ENCODE data around the gene PRDX5.
A peak's percentile ranks its signal among the peaks of the same experiment; 100 is the strongest.

Gene PRDX5

DNA sequence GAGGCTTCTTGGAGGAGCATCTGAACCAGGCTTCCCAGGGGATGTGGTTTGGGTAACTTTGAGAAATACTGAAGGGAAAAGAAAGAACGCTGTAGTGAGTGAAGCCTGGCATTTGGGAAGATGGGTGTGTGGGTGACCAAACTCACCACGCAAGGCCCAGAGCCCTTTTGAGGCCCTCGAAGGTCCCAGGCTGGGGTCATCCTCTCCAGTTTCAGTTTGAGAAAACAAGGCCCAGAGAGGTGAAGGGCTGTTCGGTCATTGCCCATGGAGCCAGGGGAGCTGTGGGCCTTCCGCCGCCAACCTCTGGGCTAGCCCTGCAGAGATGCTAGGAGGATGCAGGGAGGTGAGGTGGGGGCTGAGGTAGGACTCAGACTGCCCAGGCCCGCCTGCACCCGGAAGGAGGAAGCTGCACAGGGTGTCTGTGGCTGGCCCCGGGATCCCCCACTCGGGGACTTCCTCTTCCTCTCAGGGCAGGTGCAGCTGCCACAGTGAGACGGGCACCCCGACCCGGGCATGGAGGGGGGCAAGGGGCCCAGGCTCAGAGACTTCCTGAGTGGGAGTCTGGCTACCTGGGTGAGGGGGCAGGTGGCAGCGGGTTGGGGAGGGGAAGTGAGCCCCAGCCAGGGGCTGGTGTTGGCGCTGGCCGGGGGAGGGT is 22.0 kb downstream of the PRDX5 start, which contains the start of gene CCDC88B:
CCDC88B (plus strand) TSS at position 451 of the 655 bp plus-strand sequence; CDS start at position 514, 63 bp downstream.
- TF ChIP-seq, protein P1, sequence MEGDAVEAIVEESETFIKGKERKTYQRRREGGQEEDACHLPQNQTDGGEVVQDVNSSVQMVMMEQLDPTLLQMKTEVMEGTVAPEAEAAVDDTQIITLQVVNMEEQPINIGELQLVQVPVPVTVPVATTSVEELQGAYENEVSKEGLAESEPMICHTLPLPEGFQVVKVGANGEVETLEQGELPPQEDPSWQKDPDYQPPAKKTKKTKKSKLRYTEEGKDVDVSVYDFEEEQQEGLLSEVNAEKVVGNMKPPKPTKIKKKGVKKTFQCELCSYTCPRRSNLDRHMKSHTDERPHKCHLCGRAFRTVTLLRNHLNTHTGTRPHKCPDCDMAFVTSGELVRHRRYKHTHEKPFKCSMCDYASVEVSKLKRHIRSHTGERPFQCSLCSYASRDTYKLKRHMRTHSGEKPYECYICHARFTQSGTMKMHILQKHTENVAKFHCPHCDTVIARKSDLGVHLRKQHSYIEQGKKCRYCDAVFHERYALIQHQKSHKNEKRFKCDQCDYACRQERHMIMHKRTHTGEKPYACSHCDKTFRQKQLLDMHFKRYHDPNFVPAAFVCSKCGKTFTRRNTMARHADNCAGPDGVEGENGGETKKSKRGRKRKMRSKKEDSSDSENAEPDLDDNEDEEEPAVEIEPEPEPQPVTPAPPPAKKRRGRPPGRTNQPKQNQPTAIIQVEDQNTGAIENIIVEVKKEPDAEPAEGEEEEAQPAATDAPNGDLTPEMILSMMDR (IDR thresholded peaks at IDR 0.05; ENCODE audit: control insufficient read depth, extremely low read depth, insufficient read depth) = no peak
- DNase-seq (ENCODE audit: low read depth) = no peak
- H3K4me3 ChIP-seq (ENCODE audit: low read depth, low read length) = no peak within 1 kb of the TSS

DNA sequence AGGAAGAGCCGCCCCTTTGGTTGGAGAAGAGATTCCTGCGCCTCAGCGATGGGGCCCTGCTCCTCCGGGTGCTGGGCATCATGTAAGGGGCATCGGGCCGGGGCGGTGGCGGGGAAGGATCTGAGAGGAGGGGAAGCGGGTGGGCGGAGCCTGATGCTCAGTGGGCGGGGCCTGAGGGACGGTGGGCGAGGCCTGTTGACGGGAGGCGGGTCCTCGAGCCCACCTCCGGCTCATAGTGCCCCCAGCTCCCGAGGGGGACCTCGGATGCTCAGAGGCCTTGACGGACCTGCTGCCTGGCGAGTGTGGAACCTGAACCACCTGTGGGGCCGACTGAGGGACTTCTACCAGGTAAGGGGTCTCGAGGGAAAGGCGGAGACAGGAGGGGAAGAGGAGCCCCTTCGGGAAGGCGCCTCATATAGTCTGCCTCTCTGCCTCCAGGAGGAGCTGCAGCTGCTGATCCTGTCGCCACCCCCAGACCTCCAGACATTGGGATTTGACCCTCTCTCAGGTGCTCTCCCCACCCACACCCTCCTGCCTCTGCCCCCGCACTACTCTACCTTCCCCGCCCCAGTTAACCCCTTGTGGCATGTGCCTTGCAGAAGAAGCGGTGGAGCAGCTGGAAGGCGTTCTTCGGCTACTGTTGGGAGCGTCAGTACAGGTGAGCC is 22.9 kb downstream of the PRDX5 start:
- TF ChIP-seq, protein P1 (IDR thresholded peaks at IDR 0.05; ENCODE audit: control insufficient read depth, extremely low read depth, insufficient read depth) = no peak
- no peak overlapping the region for H3K4me3 ChIP-seq (ENCODE audit: low read depth, low read length)
- DNase-seq (ENCODE audit: low read depth) = no peak

DNA sequence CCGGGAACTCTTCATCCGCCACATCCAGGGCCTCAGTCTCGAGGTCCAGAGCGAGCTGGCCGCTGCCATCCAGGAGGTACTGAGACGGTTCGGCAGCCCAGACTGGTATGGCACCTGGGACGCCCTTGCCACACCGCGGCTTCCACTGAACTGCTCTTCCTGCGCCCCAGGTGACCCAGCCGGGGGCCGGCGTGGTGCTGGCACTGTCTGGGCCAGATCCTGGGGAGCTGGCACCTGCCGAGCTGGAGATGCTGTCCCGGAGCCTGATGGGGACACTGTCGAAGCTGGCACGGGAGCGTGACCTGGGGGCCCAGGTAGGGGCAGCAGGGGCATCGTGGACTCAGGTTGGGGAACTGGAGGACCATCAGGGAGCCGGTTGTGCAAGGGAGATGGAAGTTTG is 23.5 kb downstream of the PRDX5 start:
- TF ChIP-seq, protein P1 (IDR thresholded peaks at IDR 0.05; ENCODE audit: control insufficient read depth, extremely low read depth, insufficient read depth) = no peak
- H3K4me3 ChIP-seq (ENCODE audit: low read depth, low read length) = no peak overlapping the region
- DNase-seq (ENCODE audit: low read depth) = no peak

DNA sequence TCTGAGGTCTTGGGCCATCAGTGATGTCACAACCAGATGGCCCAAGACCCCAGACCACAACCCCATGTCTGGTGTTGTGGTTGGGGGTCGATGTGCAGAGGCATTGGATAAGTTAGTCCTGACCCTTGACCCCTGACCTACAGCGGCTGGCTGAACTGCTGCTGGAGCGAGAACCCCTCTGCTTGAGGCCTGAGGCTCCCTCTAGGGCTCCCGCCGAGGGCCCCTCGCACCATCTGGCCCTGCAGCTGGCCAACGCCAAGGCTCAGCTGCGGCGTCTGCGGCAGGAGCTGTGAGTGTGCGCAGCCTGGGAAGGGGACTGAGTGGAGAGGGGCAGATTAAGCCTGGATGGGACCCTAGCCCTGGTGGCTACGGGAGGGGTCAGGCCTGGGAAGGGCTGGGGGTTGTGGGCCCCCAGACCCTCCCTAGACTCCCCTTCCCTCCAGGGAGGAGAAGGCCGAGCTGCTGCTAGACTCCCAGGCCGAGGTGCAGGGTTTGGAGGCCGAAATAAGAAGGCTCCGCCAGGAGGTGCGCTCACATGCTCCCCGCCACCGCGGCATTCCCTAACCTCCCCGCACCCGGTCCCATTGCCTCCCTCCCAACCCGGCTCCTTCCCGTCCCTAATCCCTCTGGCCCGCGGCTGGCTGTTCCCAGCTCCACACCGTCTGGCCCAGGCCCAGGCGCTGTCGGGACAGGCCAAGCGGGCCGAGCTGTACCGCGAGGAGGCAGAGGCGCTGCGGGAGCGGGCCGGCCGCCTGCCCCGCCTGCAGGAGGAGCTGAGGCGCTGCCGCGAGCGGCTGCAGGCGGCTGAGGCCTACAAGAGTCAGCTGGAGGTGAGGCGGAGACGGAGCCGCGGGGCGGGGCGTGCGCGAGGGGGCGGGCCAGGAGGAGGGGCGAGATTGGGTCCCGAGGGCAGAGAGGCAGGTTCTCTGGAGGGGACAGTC is 24.2 kb downstream of the PRDX5 start:
- peak; percentile 80 for DNase-seq (ENCODE audit: low read depth)
- peak overlapping the region; percentile 50 for H3K4me3 ChIP-seq (ENCODE audit: low read depth, low read length)
- TF ChIP-seq, protein P1 (IDR thresholded peaks at IDR 0.05; ENCODE audit: control insufficient read depth, extremely low read depth, insufficient read depth) = peak; percentile 69

DNA sequence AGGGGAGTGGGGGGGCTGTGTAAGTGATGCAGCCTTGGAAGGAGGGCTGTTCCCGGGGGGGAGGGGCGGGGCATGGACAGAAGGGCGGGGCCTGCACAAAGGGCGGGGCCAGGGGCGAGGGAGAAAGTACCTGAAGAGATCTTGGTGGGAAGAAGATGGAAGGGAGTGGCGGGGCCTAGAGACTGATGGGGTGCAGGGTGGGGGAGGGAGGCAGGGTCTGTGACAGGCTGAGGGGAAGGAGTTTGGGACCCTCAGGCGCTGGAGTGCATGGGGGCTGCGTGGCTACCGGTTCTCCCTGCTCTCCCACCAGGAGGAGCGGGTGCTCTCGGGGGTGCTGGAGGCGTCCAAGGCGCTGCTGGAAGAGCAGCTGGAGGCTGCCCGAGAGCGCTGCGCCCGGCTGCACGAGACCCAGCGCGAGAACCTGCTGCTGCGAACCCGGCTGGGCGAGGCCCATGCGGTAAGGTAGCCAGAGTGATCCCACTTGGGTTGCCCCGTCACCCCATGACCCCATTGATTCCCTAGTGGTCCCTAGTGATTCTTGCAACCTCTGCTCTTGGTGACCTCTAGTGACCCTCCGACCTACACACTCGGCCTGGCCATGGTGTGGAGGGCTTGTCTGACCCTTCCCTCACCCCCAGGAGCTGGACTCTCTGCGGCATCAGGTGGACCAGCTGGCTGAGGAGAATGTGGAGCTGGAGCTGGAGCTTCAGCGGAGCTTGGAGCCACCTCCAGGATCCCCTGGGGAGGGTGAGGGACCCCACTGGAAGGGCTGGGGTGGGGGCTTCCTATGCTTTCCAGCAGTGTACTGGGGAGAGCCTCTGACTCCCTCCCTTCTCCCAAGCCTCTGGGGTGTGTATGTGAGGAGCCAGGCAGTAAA is 25.2 kb downstream of the PRDX5 start:
- no peak overlapping the region for H3K4me3 ChIP-seq (ENCODE audit: low read depth, low read length)
- DNase-seq (ENCODE audit: low read depth) = no peak
- TF ChIP-seq, protein P1 (IDR thresholded peaks at IDR 0.05; ENCODE audit: control insufficient read depth, extremely low read depth, insufficient read depth) = no peak
